Natural killer cell (primary cell): ENCODE data around the gene ZNF358. TPM values are rescaled to one million over a fixed set of nuclear protein-coding genes. Genes with fewer than 3 reads are reported as not detected.

Source experiments
- ATAC-seq, 3 donors: fragments of 150-1000 bp in 2 of 3; fragments of 200-7000 bp in 1 of 3; cut with Tn5 transposase; 1 replicate in 1 of 3; 2 replicates in 2 of 3; pipeline ENCODE4 v1.10.0; 2021; ENCODE audit warnings: mild to moderate bottlenecking in 2 of 3, moderate library complexity in 2 of 3
- DNase-seq, 2 donors: peaks; one replicate each; pipeline versions ENCODE4 v3.0.0 to v3.0.0-alpha.2; 2013 to 2021; ENCODE audit warnings: mixed read lengths in 1 of 2
- H3K27ac ChIP-seq: one replicate; pipeline ENCODE4 v1.5.1; 2013; ENCODE audit warnings: mild to moderate bottlenecking, low read length
- H3K27me3 ChIP-seq: one replicate; pipeline ENCODE4 v1.6.1; 2013; ENCODE audit warnings: low read length; ENCODE audit not compliant: control insufficient read depth, insufficient read depth
- H3K36me3 ChIP-seq: one replicate; pipeline ENCODE4 v1.6.1; 2013; ENCODE audit warnings: low read length; ENCODE audit not compliant: control insufficient read depth, insufficient read depth
- H3K4me1 ChIP-seq: one replicate; pipeline ENCODE4 v1.6.1; 2013; ENCODE audit warnings: low read length; ENCODE audit not compliant: control insufficient read depth, insufficient read depth
- H3K4me3 ChIP-seq: one replicate; pipeline ENCODE4 v1.5.1; 2013; ENCODE audit warnings: low read length
- H3K9me3 ChIP-seq: one replicate; pipeline ENCODE4 v1.6.1; 2013; ENCODE audit warnings: low read length; ENCODE audit not compliant: control insufficient read depth, insufficient read depth
- H3K27ac Mint-ChIP-seq, 2 donors: one replicate each; pipeline ENCODE4 v1.8.0; 2022; ENCODE audit warnings: mild to moderate bottlenecking in 2 of 2, mixed read lengths in 2 of 2, moderate library complexity in 1 of 2
- H3K27me3 Mint-ChIP-seq, 2 donors: one replicate each; pipeline ENCODE4 v1.8.0; 2022; ENCODE audit warnings: low read depth in 2 of 2, mixed read lengths in 2 of 2
- H3K36me3 Mint-ChIP-seq: one replicate; pipeline ENCODE4 v1.8.0; 2022; ENCODE audit warnings: mixed read lengths
- H3K4me1 Mint-ChIP-seq, 2 donors: one replicate each; pipeline ENCODE4 v1.8.0; 2022; ENCODE audit warnings: mixed read lengths in 2 of 2
- H3K4me3 Mint-ChIP-seq: one replicate; pipeline ENCODE4 v1.8.0; 2022; ENCODE audit warnings: mild to moderate bottlenecking, moderate library complexity, mixed read lengths
- H3K9me3 Mint-ChIP-seq, 2 donors: one replicate each; pipeline ENCODE4 v1.8.0; 2022; ENCODE audit warnings: mixed read lengths in 2 of 2
- CTCF ChIP-seq: fragments of 200-600 bp; IDR thresholded peaks from one replicate; pipeline ENCODE4 v1.8.0; 2022; ENCODE audit warnings: antibody characterized with exemption
- whole genome bisulfite sequencing: methylation state at CpG from one replicate; pipeline ENCODE4 v1.1.7; 2013; ENCODE audit warnings: missing lambda C conversion rate; ENCODE audit not compliant: insufficient coverage; 5-methylcytosine and 5-hydroxymethylcytosine counted together
- intact Hi-C: fragments of 100-400 bp; cut with micrococcal nuclease; formaldehyde crosslinking; loops from one replicate; pipeline ENCODE4 v1.14.2; 2022
- total RNA-seq, 4 donors: library from RNA; stranded (reverse); fragments of 120-200 nt in 1 of 4; gene quantifications; one replicate each; pipeline versions ENCODE4 v1.2.3 to v1.2.4, GENCODE V29; 2013 to 2022

ZNF358 gene
- total RNA-seq, 3 donors from 2014 or later (not counting 1 experiment from before 2014, with no cell fraction given), result 9.8 to 11.6 (median 10.9) TPM

GRCh38 chr19:7529610-7530490 lies 13.9 kb downstream of the ZNF358 start:
- H3K9me3 ChIP-seq, result no peaks in the 10 kb centered on the region
- 95% methylated on average over 33 of the region's 33 CpGs for WGBS
- Mint-ChIP-seq H3K27me3 (no peaks in the 10 kb centered on the region), H3K27ac (no peak overlapping the region), H3K4me1 (peaks cover 8% of the 10 kb centered on the region in 2 donors), H3K36me3 (no peaks in the 10 kb centered on the region), H3K9me3 (no peaks in the 10 kb centered on the region), H3K4me3 (no peak overlapping the region)
- H3K4me1 ChIP-seq, result peaks cover 17% of the 10 kb centered on the region
- H3K4me3 ChIP-seq, result no peak overlapping the region
- no peak for TF ChIP-seq CTCF
- DNase-seq (no peak), ATAC-seq (no peak)
- H3K36me3 ChIP-seq, result peaks cover 3% of the 10 kb centered on the region
- H3K27me3 ChIP-seq, result no peaks in the 10 kb centered on the region
- intact Hi-C loops, result no loop called here
- no peak overlapping the region for H3K27ac ChIP-seq

GRCh38 chr19:7533281-7533885 lies 17.5 kb downstream of the ZNF358 start:
- no peak for TF ChIP-seq CTCF
- Mint-ChIP-seq H3K4me3 (peak overlapping the region; percentile 96), H3K27me3 (no peaks in the 10 kb centered on the region), H3K4me1 (peaks cover 17 to 23% of the 10 kb centered on the region in 2 donors), H3K36me3 (no peaks in the 10 kb centered on the region), H3K9me3 (no peaks in the 10 kb centered on the region), H3K27ac (peak overlapping the region in 1 of 2 donors; percentile 93)
- Histone ChIP-seq H3K36me3 (peaks cover 6% of the 10 kb centered on the region), H3K9me3 (no peaks in the 10 kb centered on the region), H3K4me1 (peaks cover 32% of the 10 kb centered on the region), H3K27me3 (no peaks in the 10 kb centered on the region), H3K27ac (peak overlapping the region; percentile 16), H3K4me3 (peak overlapping the region; percentile 96)
- ATAC-seq (no peak), DNase-seq (no peak)
- intact Hi-C loops, result no loop called here
- WGBS, result 63% methylated on average over 30 of the region's 30 CpGs

DNA sequence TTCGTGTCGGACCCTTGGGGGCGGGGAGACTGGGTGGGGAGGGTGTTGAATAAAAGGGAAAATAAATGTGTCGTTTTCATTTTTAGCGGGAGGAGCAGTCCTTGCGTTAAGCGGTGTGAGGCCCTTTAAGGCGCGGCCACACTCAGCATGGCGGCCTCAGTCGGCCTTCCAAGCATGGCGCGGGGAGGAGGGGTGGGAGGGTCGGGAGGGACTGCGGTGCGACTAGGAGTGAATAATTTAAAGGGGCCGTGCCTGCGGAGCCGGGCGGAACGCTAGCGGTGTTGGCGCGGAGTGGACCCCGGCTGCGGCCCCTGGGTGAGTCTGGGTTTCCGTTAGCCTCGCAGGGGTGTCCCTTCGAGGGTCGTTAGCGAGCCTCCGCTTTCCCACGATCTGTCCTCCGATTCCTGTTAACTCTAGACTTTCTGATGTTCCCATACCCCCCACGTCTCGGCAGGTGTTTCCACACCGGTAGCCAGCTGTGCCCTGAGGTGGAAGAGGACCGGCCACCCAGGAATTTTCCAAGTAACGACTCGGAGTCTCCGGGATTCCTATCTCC lies 18.1 kb downstream of the ZNF358 start:
- H3K9me3 ChIP-seq, result no peaks in the 10 kb centered on the region
- H3K4me3 ChIP-seq, result peak overlapping the region; percentile 96
- Mint-ChIP-seq H3K4me1 (peaks cover 17 to 23% of the 10 kb centered on the region in 2 donors), H3K9me3 (no peaks in the 10 kb centered on the region), H3K27ac (peak overlapping the region; percentile 87 to 93), H3K4me3 (peak overlapping the region; percentile 96), H3K36me3 (no peaks in the 10 kb centered on the region), H3K27me3 (no peaks in the 10 kb centered on the region)
- H3K27ac ChIP-seq, result peak overlapping the region; percentile 66
- no peaks in the 10 kb centered on the region for H3K27me3 ChIP-seq
- WGBS, result under 1% methylated on average over 41 of the region's 41 CpGs
- no peak for TF ChIP-seq CTCF
- ATAC-seq (peak; percentile 54 to 66 (median 64)), DNase-seq (peak; percentile 77 to 92)
- peaks cover 32% of the 10 kb centered on the region for H3K4me1 ChIP-seq
- peaks cover 6% of the 10 kb centered on the region for H3K36me3 ChIP-seq
- intact Hi-C loops, result loop anchor here (1.0 kb wide), 1 partner anchor 12 kb away; the partner anchor contains the start of gene MCOLN1
